BE2C (cell line): Measurements from ENCODE around the gene SHOC2.

ENCODE experiments used
- DNase-seq: peaks from one replicate; pipeline ENCODE4 v3.0.0-alpha.2; 2020
- H3K27me3 ChIP-seq: fragments of 250-450 bp; sonication (Bioruptor Pico); 2 replicates; pipeline ENCODE4 v1.5.1; 2020; ENCODE audit warnings: mild to moderate bottlenecking
- H3K36me3 ChIP-seq: fragments of 250-450 bp; sonication (Bioruptor Pico); 2 replicates; pipeline ENCODE4 v1.5.1; 2020; ENCODE audit warnings: mild to moderate bottlenecking
- H3K4me1 ChIP-seq: fragments of 250-450 bp; sonication (Bioruptor Pico); 2 replicates; pipeline ENCODE4 v1.5.1; 2020
- H3K4me3 ChIP-seq: 2 replicates; pipeline ENCODE4 v1.5.1; 2011; ENCODE audit warnings: low read depth, low read length
- H3K9me3 ChIP-seq: fragments of 250-450 bp; sonication (Bioruptor Pico); 2 replicates; pipeline ENCODE4 v1.5.1; 2020
- CTCF ChIP-seq: IDR thresholded peaks from 2 replicates; pipeline ENCODE4 v1.5.1; 2012; ENCODE audit warnings: mild to moderate bottlenecking, low read depth, low read length

The SHOC2 gene

DNA sequence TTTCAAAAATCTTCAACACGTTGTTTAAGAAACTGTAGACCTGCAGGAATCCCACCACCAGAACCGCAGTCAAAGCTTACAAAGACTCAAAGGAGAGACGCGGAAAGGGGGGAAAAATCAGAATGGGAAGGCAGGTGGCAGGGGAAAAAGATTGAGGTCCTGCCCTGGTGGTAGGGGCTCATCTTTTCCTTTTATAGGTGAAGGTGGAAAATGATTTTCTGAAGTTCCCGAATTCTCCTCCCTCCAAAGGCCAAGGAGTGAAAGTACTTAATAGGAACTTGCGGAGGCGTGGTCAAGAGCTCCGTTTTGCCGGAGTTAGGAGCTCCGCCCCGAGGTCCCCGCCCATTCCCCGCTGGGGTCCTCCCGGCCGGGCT, 1.1 kb upstream of the SHOC2 start:
- Histone ChIP-seq H3K27me3 (no peaks in the 10 kb centered on the region), H3K36me3 (no peaks in the 10 kb centered on the region), H3K4me3 (peak overlapping the region; percentile 96), H3K4me1 (no peaks in the 10 kb centered on the region), H3K9me3 (no peaks in the 10 kb centered on the region)
- peak; percentile 96 for DNase-seq
- no peak for TF ChIP-seq CTCF

DNA sequence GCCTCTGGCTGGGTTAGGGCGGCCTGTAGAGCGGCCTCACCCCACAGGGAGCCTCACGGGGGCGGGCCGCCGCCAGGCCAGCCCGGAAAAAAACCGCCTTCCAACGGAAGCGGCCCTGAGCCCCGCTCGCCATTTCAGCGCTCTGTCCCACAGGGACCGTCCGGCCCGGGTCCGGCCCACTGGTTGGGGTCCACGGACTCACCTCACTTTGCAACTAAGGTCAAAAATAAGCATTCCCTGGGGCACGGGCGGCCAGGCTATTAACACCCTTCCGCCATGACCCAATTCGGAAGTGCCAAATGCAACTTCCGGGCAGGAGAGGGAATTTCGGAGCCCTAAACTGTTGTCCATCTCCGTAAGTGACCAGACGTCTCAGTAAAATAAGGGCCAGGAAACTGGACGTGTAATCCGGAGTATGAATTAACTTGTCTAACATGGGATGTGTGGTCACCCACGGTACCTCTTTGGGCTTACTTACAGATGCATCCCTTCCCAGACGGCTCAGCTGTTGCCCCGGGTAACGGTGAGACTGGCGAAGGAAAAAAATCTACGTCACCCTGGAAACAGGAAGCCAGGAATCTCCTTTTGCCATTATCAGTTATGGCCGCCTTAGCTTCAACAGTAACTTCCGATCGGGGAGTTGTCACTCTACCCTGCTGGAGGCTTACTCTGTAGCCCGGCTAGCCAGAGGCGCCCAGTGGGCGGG, 608 bp upstream of the SHOC2 start, which contains the start of gene BBIP1:
Gene BBIP1, minus strand, starts transcription at position 538 of the 706 bp plus-strand sequence. CDS start 1,023 bp downstream, outside the sequence.
- H3K36me3 ChIP-seq: no peaks in the 10 kb centered on the region
- H3K27me3 ChIP-seq: no peaks in the 10 kb centered on the region
- TF ChIP-seq CTCF: no peak
- DNase-seq: no peak
- no peaks in the 10 kb centered on the region for H3K9me3 ChIP-seq
- no peaks in the 10 kb centered on the region for H3K4me1 ChIP-seq
- peak within 1 kb of the TSS; percentile 96 for H3K4me3 ChIP-seq

- Histone ChIP-seq H3K9me3 (no peaks in the 10 kb centered on the region), H3K27me3 (no peaks in the 10 kb centered on the region), H3K4me3 (peak overlapping the region; percentile 78), H3K36me3 (no peaks in the 10 kb centered on the region), H3K4me1 (no peaks in the 10 kb centered on the region)
- no peak for TF ChIP-seq CTCF
- peak; percentile 44 for DNase-seq
Measured at GRCh38 chr10:110919971-110920881, 822 bp downstream of the SHOC2 start.

DNA sequence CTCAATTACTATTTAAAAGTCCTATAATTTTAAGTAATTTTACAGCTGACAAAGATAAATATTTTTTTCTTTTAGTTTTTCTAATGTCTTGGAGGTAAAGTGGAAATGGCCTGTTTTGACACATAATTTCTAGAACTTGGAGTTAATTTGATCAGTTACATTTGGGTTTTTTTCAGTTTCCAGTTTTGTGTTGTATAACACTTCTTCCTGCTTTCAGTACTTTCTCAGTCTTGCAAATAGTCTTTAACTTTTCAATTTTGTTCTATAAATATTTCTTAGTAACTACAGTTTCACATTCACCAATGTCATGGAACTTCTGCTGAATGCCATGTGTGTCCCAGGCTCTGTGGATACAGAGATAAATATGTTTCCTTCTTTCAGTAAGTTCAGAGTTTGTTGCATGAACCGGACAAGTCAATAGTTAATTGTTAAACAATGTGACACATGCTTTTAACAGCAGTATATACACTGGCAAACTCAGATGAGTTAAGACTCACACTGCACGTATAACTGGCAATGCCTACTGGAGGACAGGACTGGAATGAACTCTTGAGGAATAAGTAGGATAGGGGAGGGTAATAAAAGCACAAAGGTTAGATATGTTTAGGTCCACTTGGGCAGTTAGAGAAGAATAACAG, 4.6 kb downstream of the SHOC2 start:
- Histone ChIP-seq H3K36me3 (no peaks in the 10 kb centered on the region), H3K4me1 (no peaks in the 10 kb centered on the region), H3K27me3 (no peaks in the 10 kb centered on the region), H3K4me3 (no peak overlapping the region), H3K9me3 (no peaks in the 10 kb centered on the region)
- no peak for TF ChIP-seq CTCF
- DNase-seq: no peak

DNA sequence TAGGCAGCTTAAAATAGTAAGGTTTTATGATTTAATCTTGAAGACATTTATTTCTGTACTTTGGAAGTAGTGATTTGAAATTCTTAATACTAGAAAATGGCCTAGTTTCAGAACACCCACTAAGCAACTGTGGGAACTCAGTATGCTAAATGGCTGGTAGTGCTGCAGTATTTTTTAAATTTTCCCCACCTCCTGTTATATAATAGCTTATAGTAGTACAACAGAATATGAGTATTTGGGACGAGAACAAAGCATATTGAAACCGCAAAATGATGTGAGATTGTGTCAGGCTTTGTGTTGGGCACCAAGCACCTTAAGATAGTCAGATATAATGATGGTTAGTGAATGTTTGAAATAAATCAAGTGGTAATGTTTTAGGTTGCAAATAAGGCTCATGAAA, 8.1 kb downstream of the SHOC2 start:
- no peak for TF ChIP-seq CTCF
- H3K27me3 ChIP-seq: no peaks in the 10 kb centered on the region
- no peak for DNase-seq
- H3K9me3 ChIP-seq: no peaks in the 10 kb centered on the region
- H3K4me3 ChIP-seq: no peak overlapping the region
- no peaks in the 10 kb centered on the region for H3K4me1 ChIP-seq
- H3K36me3 ChIP-seq: no peaks in the 10 kb centered on the region
